T-helper 1 cell treated with Interleukin-12 subunit alpha and Interleukin-12 subunit beta and Interleukin-4 antibody, amounts not matched to agents 30 ng/mL and 1 ng/mL, for 36 hours (primary cell): Measurements from ENCODE around the gene MRM2. TPM values are rescaled to one million over a fixed set of nuclear protein-coding genes. Genes with fewer than 3 reads are reported as not detected.

Source experiments
- intact Hi-C: fragments of 100-400 bp; cut with micrococcal nuclease; formaldehyde crosslinking; loops from one replicate; pipeline ENCODE4 v1.15.1; 2024
- total RNA-seq: library from RNA; stranded (reverse); gene quantifications from 2 replicates; pipeline ENCODE4 v1.2.3, GENCODE V29; 2022

MRM2 gene
- total RNA-seq, 1 donor from 2014 or later = 33.9 TPM

GRCh38 chr7:2191016-2191415 lies 51.0 kb downstream of the MRM2 start:
- intact Hi-C loops = no loop called here

GRCh38 chr7:2190531-2190930 lies 51.5 kb downstream of the MRM2 start:
- intact Hi-C loops = no loop called here

GRCh38 chr7:2186166-2186565 lies 55.8 kb downstream of the MRM2 start:
- intact Hi-C loops = no loop called here

GRCh38 chr7:2185715-2186114 lies 56.3 kb downstream of the MRM2 start:
- intact Hi-C loops = no loop called here

Other genes starting within 250 kb of the MRM2 start
- 111 and 112 TPM in 2 replicates for gene MAD1L1, start 9.3 kb downstream of the MRM2 start, total RNA-seq
- 71.2 and 72.1 TPM in 2 replicates for gene NUDT1, start within 50 bp of the MRM2 start, total RNA-seq
- gene SNX8, start 72.2 kb upstream of the MRM2 start, total RNA-seq = 34.6 and 35.5 TPM in 2 replicates
- 172 and 175 TPM in 2 replicates for gene EIF3B, start 112.6 kb upstream of the MRM2 start, total RNA-seq
- 39.9 and 42.7 TPM in 2 replicates for gene CHST12, start 161.4 kb upstream of the MRM2 start, total RNA-seq
- gene GRIFIN, start 234.2 kb upstream of the MRM2 start, total RNA-seq = not detected in 2 replicates